Measurements from ENCODE around the gene PRKCE.
"Not testable (repeated sequence)": the region's sequence is repeated elsewhere in the genome, so short reads cannot be mapped to it uniquely, and the experiment has no call there.

The PRKCE gene

GRCh38 chr2:45696708-45697107 is 45.2 kb downstream of the PRKCE start:
- DNase-seq (ENCODE audit: low read depth in 2 of 2, low spot score in 1 of 2), result no peak

GRCh38 chr2:45697190-45697589 is 45.7 kb downstream of the PRKCE start:
- DNase-seq (ENCODE audit: low read depth in 2 of 2, low spot score in 1 of 2), result no peak

- DNase-seq (ENCODE audit: low read depth in 2 of 2, low spot score in 1 of 2), result no peak
Measured at GRCh38 chr2:45698554-45698953, 47.1 kb downstream of the PRKCE start.

GRCh38 chr2:45699032-45699658 is 47.7 kb downstream of the PRKCE start:
- no peak for DNase-seq (ENCODE audit: low read depth in 2 of 2, low spot score in 1 of 2)

- DNase-seq (ENCODE audit: low read depth in 2 of 2, low spot score in 1 of 2), result no peak
Measured at GRCh38 chr2:45700407-45701013, 49.0 kb downstream of the PRKCE start.

GRCh38 chr2:45705233-45705632 is 53.8 kb downstream of the PRKCE start:
- DNase-seq (ENCODE audit: low read depth in 2 of 2, low spot score in 1 of 2), result no peak

GRCh38 chr2:45706033-45706432 is 54.6 kb downstream of the PRKCE start:
- no peak for DNase-seq (ENCODE audit: low read depth in 2 of 2, low spot score in 1 of 2)

- DNase-seq (ENCODE audit: low read depth in 2 of 2, low spot score in 1 of 2), result no peak
Measured at GRCh38 chr2:45707006-45707405, 55.5 kb downstream of the PRKCE start.

- no peak for DNase-seq (ENCODE audit: low read depth in 2 of 2, low spot score in 1 of 2)
Measured at GRCh38 chr2:45707661-45708060, 56.2 kb downstream of the PRKCE start.

- no peak for DNase-seq (ENCODE audit: low read depth in 2 of 2, low spot score in 1 of 2)
Measured at GRCh38 chr2:45708501-45708900, 57.0 kb downstream of the PRKCE start.

GRCh38 chr2:45709137-45709536 is 57.7 kb downstream of the PRKCE start:
- DNase-seq (ENCODE audit: low read depth in 2 of 2, low spot score in 1 of 2), result no peak

GRCh38 chr2:45710468-45710867 is 59.0 kb downstream of the PRKCE start:
- DNase-seq (ENCODE audit: low read depth in 2 of 2, low spot score in 1 of 2), result no peak

GRCh38 chr2:45711224-45711623 is 59.7 kb downstream of the PRKCE start:
- no peak for DNase-seq (ENCODE audit: low read depth in 2 of 2, low spot score in 1 of 2)

- no peak for DNase-seq (ENCODE audit: low read depth in 2 of 2, low spot score in 1 of 2)
Measured at GRCh38 chr2:45712570-45712969, 61.1 kb downstream of the PRKCE start.

- no peak for DNase-seq (ENCODE audit: low read depth in 2 of 2, low spot score in 1 of 2)
Measured at GRCh38 chr2:45713136-45713535, 61.7 kb downstream of the PRKCE start.

- no peak for DNase-seq (ENCODE audit: low read depth in 2 of 2, low spot score in 1 of 2)
Measured at GRCh38 chr2:45713591-45713990, 62.1 kb downstream of the PRKCE start.

- DNase-seq (ENCODE audit: low read depth in 2 of 2, low spot score in 1 of 2), result no peak
Measured at GRCh38 chr2:45714679-45715078, 63.2 kb downstream of the PRKCE start.

GRCh38 chr2:45715601-45716379 is 64.3 kb downstream of the PRKCE start:
- no peak for DNase-seq (ENCODE audit: low read depth in 2 of 2, low spot score in 1 of 2)

GRCh38 chr2:45716432-45716831 is 65.0 kb downstream of the PRKCE start:
- DNase-seq (ENCODE audit: low read depth in 2 of 2, low spot score in 1 of 2), result not testable (repeated sequence)

- DNase-seq (ENCODE audit: low read depth in 2 of 2, low spot score in 1 of 2), result no peak
Measured at GRCh38 chr2:45716915-45717314, 65.4 kb downstream of the PRKCE start.

- DNase-seq (ENCODE audit: low read depth in 2 of 2, low spot score in 1 of 2), result no peak
Measured at GRCh38 chr2:45720210-45720609, 68.7 kb downstream of the PRKCE start.

- no peak for DNase-seq (ENCODE audit: low read depth in 2 of 2, low spot score in 1 of 2)
Measured at GRCh38 chr2:45721150-45721549, 69.7 kb downstream of the PRKCE start.

All from stimulated activated CD8-positive, alpha-beta memory T cell treated with anti-CD3 and anti-CD28 coated beads, Interleukin-4, amount 100 ng/mL, for 4 hours (primary cell).